ENCODE data around the gene HCN2.

DNA sequence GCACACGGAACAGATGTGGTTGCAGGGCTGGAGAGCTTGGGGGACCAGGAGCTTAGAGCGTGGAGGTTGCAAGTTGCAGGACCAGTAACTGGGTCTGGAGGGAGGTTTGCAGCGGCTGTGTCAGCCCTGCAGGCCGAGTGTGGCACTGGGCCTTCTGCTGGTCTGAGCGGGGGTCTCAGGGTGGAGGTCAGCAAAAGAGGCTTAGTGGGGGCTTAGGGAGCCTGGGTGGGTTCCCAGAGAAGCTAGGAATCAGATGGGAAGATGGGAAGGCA, 5.8 kb upstream of the HCN2 start:
- TF ChIP-seq, protein P1, sequence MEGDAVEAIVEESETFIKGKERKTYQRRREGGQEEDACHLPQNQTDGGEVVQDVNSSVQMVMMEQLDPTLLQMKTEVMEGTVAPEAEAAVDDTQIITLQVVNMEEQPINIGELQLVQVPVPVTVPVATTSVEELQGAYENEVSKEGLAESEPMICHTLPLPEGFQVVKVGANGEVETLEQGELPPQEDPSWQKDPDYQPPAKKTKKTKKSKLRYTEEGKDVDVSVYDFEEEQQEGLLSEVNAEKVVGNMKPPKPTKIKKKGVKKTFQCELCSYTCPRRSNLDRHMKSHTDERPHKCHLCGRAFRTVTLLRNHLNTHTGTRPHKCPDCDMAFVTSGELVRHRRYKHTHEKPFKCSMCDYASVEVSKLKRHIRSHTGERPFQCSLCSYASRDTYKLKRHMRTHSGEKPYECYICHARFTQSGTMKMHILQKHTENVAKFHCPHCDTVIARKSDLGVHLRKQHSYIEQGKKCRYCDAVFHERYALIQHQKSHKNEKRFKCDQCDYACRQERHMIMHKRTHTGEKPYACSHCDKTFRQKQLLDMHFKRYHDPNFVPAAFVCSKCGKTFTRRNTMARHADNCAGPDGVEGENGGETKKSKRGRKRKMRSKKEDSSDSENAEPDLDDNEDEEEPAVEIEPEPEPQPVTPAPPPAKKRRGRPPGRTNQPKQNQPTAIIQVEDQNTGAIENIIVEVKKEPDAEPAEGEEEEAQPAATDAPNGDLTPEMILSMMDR (IDR thresholded peaks at IDR 0.05; ENCODE audit: low read length) = no peak
- TF ChIP-seq EZH2 (IDR thresholded peaks at IDR 0.05; ENCODE audit: borderline replicate concordance, low read length) = no peak

All from OCI-LY1 (cell line).